HG03175 (cell line): ENCODE data around the gene CAVIN4.

ENCODE experiments used
- ATAC-seq: cut with Tn5 transposase; IDR thresholded peaks from one replicate; pipeline ENCODE4 v1.9.1; 2021; ENCODE audit warnings: mild to moderate bottlenecking, moderate library complexity; ENCODE audit not compliant: unreplicated experiment

The CAVIN4 gene

GRCh38 chr9:100589582-100589981, 11.7 kb downstream of the CAVIN4 start:
- ATAC-seq: no peak

GRCh38 chr9:100590481-100590880, 12.6 kb downstream of the CAVIN4 start:
- ATAC-seq: no peak

- ATAC-seq: no peak
Observed at GRCh38 chr9:100591139-100591538, 13.3 kb downstream of the CAVIN4 start.

- no peak for ATAC-seq
Observed at GRCh38 chr9:100591639-100592412, 13.9 kb downstream of the CAVIN4 start.

- ATAC-seq: no peak
Observed at GRCh38 chr9:100595391-100596199, 17.7 kb downstream of the CAVIN4 start.

- ATAC-seq: no peak
Observed at GRCh38 chr9:100597236-100597635, 19.4 kb downstream of the CAVIN4 start.

- ATAC-seq: peak; percentile 71
Observed at GRCh38 chr9:100598641-100599145, 20.8 kb downstream of the CAVIN4 start.

- no peak for ATAC-seq
Observed at GRCh38 chr9:100600521-100601079, 22.7 kb downstream of the CAVIN4 start.

GRCh38 chr9:100601216-100601615, 23.3 kb downstream of the CAVIN4 start:
- peak; percentile 58 for ATAC-seq

- ATAC-seq: no peak
Observed at GRCh38 chr9:100602342-100602801, 24.5 kb downstream of the CAVIN4 start.

- ATAC-seq: no peak
Observed at GRCh38 chr9:100605405-100605804, 27.5 kb downstream of the CAVIN4 start.

- ATAC-seq: no peak
Observed at GRCh38 chr9:100619194-100619593, 41.3 kb downstream of the CAVIN4 start.

- no peak for ATAC-seq
Observed at GRCh38 chr9:100619665-100620064, 41.8 kb downstream of the CAVIN4 start.

- no peak for ATAC-seq
Observed at GRCh38 chr9:100623969-100624368, 46.1 kb downstream of the CAVIN4 start.

- ATAC-seq: no peak
Observed at GRCh38 chr9:100626949-100627348, 49.1 kb downstream of the CAVIN4 start.

GRCh38 chr9:100637787-100638186, 59.9 kb downstream of the CAVIN4 start:
- ATAC-seq: no peak
